ENCODE data around the gene MRPS27. TPM values are rescaled to one million over a fixed set of nuclear protein-coding genes. Genes with fewer than 3 reads are reported as not detected.

The MRPS27 gene
- total RNA-seq, 2 donors from 2014 or later: 40.1 to 59.0 TPM

GRCh38 chr5:72364951-72365350 is 44.9 kb upstream of the MRPS27 start:
- TF ChIP-seq, protein P1, sequence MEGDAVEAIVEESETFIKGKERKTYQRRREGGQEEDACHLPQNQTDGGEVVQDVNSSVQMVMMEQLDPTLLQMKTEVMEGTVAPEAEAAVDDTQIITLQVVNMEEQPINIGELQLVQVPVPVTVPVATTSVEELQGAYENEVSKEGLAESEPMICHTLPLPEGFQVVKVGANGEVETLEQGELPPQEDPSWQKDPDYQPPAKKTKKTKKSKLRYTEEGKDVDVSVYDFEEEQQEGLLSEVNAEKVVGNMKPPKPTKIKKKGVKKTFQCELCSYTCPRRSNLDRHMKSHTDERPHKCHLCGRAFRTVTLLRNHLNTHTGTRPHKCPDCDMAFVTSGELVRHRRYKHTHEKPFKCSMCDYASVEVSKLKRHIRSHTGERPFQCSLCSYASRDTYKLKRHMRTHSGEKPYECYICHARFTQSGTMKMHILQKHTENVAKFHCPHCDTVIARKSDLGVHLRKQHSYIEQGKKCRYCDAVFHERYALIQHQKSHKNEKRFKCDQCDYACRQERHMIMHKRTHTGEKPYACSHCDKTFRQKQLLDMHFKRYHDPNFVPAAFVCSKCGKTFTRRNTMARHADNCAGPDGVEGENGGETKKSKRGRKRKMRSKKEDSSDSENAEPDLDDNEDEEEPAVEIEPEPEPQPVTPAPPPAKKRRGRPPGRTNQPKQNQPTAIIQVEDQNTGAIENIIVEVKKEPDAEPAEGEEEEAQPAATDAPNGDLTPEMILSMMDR (IDR thresholded peaks at IDR 0.05): no peak
- no peak overlapping the region for H3K4me3 ChIP-seq
- no peaks in the 10 kb centered on the region for H3K9me3 ChIP-seq
- no peaks in the 10 kb centered on the region for H3K27me3 ChIP-seq
- H3K4me1 ChIP-seq: peaks cover 0 to 19% of the 10 kb centered on the region in 2 donors
- no peak overlapping the region for H3K27ac ChIP-seq
- H3K36me3 ChIP-seq: peaks cover 12% of the 10 kb centered on the region
- DNase-seq (ENCODE audit: low spot score): no peak

GRCh38 chr5:72364171-72364570 is 44.1 kb upstream of the MRPS27 start:
- no peaks in the 10 kb centered on the region for H3K27me3 ChIP-seq
- peaks cover 0 to 11% of the 10 kb centered on the region in 2 donors for H3K4me1 ChIP-seq
- TF ChIP-seq, protein P1 (IDR thresholded peaks at IDR 0.05): no peak
- no peak overlapping the region for H3K27ac ChIP-seq
- DNase-seq (ENCODE audit: low spot score): no peak
- no peak overlapping the region for H3K4me3 ChIP-seq
- H3K36me3 ChIP-seq: peaks cover 20% of the 10 kb centered on the region
- H3K9me3 ChIP-seq: no peaks in the 10 kb centered on the region

DNA sequence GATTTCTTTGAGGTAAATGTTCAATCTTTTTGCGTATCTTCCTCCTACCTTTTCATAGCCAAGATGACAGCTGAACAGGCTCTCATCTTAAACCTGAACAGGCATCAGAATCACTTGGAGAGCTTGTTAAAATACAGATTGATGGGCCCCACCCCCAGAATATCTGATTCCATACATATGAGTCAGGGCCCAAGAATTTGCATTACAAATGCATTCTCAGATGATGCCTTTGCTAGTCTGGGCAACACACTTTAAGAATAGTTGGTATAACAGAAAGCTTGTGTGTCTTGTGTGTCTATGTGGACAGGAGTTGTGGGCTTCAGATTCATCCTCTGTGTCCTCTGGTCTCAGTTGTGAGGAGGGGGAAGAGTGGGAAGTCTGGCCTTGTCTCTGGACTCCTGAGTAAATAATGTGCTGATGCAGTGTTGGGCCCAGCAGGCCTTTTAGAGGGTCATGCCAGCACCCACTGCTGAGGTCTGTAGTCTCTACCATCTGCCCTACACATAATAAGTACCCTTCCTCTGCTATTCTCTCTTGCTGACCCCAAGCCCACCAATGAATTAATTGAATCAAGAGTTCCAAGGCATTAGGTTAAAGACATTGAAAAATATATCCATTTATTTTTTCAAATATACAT is 43.2 kb upstream of the MRPS27 start:
- DNase-seq (ENCODE audit: low spot score): no peak
- H3K36me3 ChIP-seq: peaks cover 27% of the 10 kb centered on the region

GRCh38 chr5:72359886-72360285 is 39.8 kb upstream of the MRPS27 start:
- TF ChIP-seq, protein P1 (IDR thresholded peaks at IDR 0.05): no peak
- Histone ChIP-seq H3K4me3 (no peak overlapping the region), H3K36me3 (peaks cover 29% of the 10 kb centered on the region), H3K4me1 (no peaks in the 10 kb centered on the region), H3K27me3 (no peaks in the 10 kb centered on the region), H3K27ac (no peak overlapping the region), H3K9me3 (no peaks in the 10 kb centered on the region)
- no peak for DNase-seq (ENCODE audit: low spot score)

More for the DNA sequence above, 43.2 kb upstream of the MRPS27 start:
- TF ChIP-seq, protein P1 (IDR thresholded peaks at IDR 0.05): no peak
- no peak overlapping the region for H3K4me3 ChIP-seq
- H3K9me3 ChIP-seq: no peaks in the 10 kb centered on the region
- peaks cover 0 to 11% of the 10 kb centered on the region in 2 donors for H3K4me1 ChIP-seq
- no peak overlapping the region for H3K27ac ChIP-seq
- no peaks in the 10 kb centered on the region for H3K27me3 ChIP-seq

- no peak for DNase-seq (ENCODE audit: low spot score)
- no peak overlapping the region for H3K4me3 ChIP-seq
- no peaks in the 10 kb centered on the region for H3K9me3 ChIP-seq
- peaks cover 29% of the 10 kb centered on the region for H3K36me3 ChIP-seq
- TF ChIP-seq, protein P1 (IDR thresholded peaks at IDR 0.05): no peak
- H3K27me3 ChIP-seq: no peaks in the 10 kb centered on the region
- no peaks in the 10 kb centered on the region for H3K4me1 ChIP-seq
- no peak overlapping the region for H3K27ac ChIP-seq
Observed at GRCh38 chr5:72358925-72359324, 38.9 kb upstream of the MRPS27 start.

DNA sequence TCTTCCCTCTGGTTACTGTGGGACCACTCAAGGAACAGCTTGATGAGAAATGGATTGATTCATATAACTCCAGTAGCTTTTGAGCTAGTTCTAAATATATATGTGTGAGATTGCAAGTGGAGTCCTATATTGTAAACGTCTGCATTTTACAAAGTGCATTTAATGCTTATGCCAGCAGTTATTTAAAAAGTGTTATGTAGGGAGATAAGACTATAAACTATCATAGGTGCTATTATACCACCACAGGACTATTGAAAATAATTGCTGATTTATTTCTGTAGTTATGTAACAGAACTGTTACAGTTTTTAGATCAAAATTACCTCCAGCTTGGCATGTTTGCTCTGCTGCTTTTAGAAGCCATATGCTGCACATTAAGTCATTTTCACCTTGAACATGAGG is 36.3 kb upstream of the MRPS27 start:
- Histone ChIP-seq H3K36me3 (peaks cover 17% of the 10 kb centered on the region), H3K4me1 (no peaks in the 10 kb centered on the region), H3K27ac (no peak overlapping the region), H3K4me3 (no peak overlapping the region), H3K27me3 (no peaks in the 10 kb centered on the region), H3K9me3 (no peaks in the 10 kb centered on the region)
- no peak for DNase-seq (ENCODE audit: low spot score)
- TF ChIP-seq, protein P1 (IDR thresholded peaks at IDR 0.05): no peak

Measured in right atrium auricular region (tissue), 2 donors.